T-cell (primary cell): ENCODE measurements around the gene ALB. TPM values are rescaled to one million over a fixed set of nuclear protein-coding genes. Genes with fewer than 3 reads are reported as not detected.

ENCODE experiments used
- ATAC-seq, 4 experiments: fragments of 200-7000 bp in 3 of 4; fragments of 150-1000 bp in 1 of 4; cut with Tn5 transposase; replicated peaks in 1 of 4; 1 replicate in 3 of 4; 2 replicates in 1 of 4; pipeline ENCODE4 v1.10.0; 2021; ENCODE audit warnings: moderate library complexity in 3 of 4, mild to moderate bottlenecking in 2 of 4, moderate number of reproducible peaks in 1 of 4
- CTCF ChIA-PET, 2 donors: fragments of 300-600 bp; sonication (Branson Sonifier 250); formaldehyde crosslinking; loops; one replicate each; lab custom pipeline; 2022; ENCODE audit warnings: antibody characterized with exemption in 2 of 2; lab: Charles Lee
- POLR2A ChIA-PET, 2 donors: fragments of 300-600 bp; sonication (Branson Sonifier 250); formaldehyde crosslinking; loops; one replicate each; lab custom pipeline; 2022; ENCODE audit warnings: antibody characterized with exemption in 2 of 2; lab: Charles Lee
- DNase-seq, 35 experiments: peaks; one replicate each; pipeline versions ENCODE4 v3.0.0 to v3.0.0-alpha.2; 2013 to 2023
- H3K27ac ChIP-seq: one replicate; pipeline ENCODE4 v1.5.1; 2013; ENCODE audit warnings: low read length
- H3K27me3 ChIP-seq, 2 experiments: replicated peaks in 1 of 2; 1 replicate in 1 of 2; 2 replicates in 1 of 2; pipeline versions ENCODE4 v1.6.1 to v1.7.0; 2013; ENCODE audit warnings: low read length in 1 of 2, mixed read lengths in 1 of 2; ENCODE audit not compliant: control insufficient read depth in 2 of 2, insufficient read depth in 2 of 2; ENCODE audit errors: extremely low read depth in 1 of 2
- H3K36me3 ChIP-seq, 2 donors: 1 replicate in 1 of 2; 2 replicates in 1 of 2; pipeline versions ENCODE4 v1.6.1 to v1.7.0; 2013; ENCODE audit warnings: low read length in 1 of 2; ENCODE audit not compliant: control insufficient read depth in 2 of 2, insufficient read depth in 1 of 2; ENCODE audit errors: extremely low read depth in 1 of 2
- H3K4me1 ChIP-seq, 2 experiments: 1 replicate in 1 of 2; 2 replicates in 1 of 2; pipeline versions ENCODE4 v1.6.1 to v1.7.0; 2013; ENCODE audit warnings: low read length in 2 of 2, mixed read lengths in 1 of 2; ENCODE audit not compliant: insufficient read depth in 2 of 2, control insufficient read depth in 1 of 2; ENCODE audit errors: extremely low read depth in 1 of 2
- H3K4me3 ChIP-seq, 2 donors: 1 replicate in 1 of 2; 2 replicates in 1 of 2; pipeline versions ENCODE4 v1.5.1 to v1.7.0; 2013; ENCODE audit warnings: mild to moderate bottlenecking in 2 of 2, low read length in 1 of 2, moderate library complexity in 1 of 2; ENCODE audit not compliant: control insufficient read depth in 1 of 2; ENCODE audit errors: extremely low read depth in 1 of 2
- H3K9me3 ChIP-seq: 2 replicates; pipeline ENCODE4 v1.7.0; 2013
- H3K27ac Mint-ChIP-seq, 2 donors: one replicate each; pipeline ENCODE4 v1.8.0; 2020 to 2021; ENCODE audit warnings: mild to moderate bottlenecking in 2 of 2, mixed read lengths in 2 of 2
- H3K27me3 Mint-ChIP-seq, 2 donors: one replicate each; pipeline ENCODE4 v1.8.0; 2021 to 2022; ENCODE audit warnings: mixed read lengths in 2 of 2
- H3K36me3 Mint-ChIP-seq: one replicate; pipeline ENCODE4 v1.8.0; 2021; ENCODE audit warnings: mixed read lengths
- H3K4me1 Mint-ChIP-seq, 3 donors: one replicate each; pipeline ENCODE4 v1.8.0; 2020 to 2022; ENCODE audit warnings: mixed read lengths in 3 of 3, mild to moderate bottlenecking in 1 of 3
- H3K4me3 Mint-ChIP-seq, 3 donors: one replicate each; pipeline ENCODE4 v1.8.0; 2020 to 2022; ENCODE audit warnings: mild to moderate bottlenecking in 3 of 3, mixed read lengths in 3 of 3, moderate library complexity in 3 of 3
- H3K9me3 Mint-ChIP-seq, 3 donors: one replicate each; pipeline ENCODE4 v1.8.0; 2020 to 2022; ENCODE audit warnings: mixed read lengths in 3 of 3
- WGBS: methylation state at CpG from one replicate; pipeline ENCODE4 v1.1.5; 2013; ENCODE audit warnings: missing lambda C conversion rate; ENCODE audit not compliant: insufficient coverage; 5-methylcytosine and 5-hydroxymethylcytosine counted together
- total RNA-seq, 35 experiments: library from RNA in 6 of 35; stranded (reverse) in 6 of 35; fragments of 120-200 nt in 1 of 35; gene quantifications; one replicate each; pipeline versions ENCODE4 v1.2.1 to v1.2.4 and lab custom pipeline; 2013 to 2026

ALB gene
- total RNA-seq, 5 donors from 2014 or later (not counting 1 experiment from before 2014, with no cell fraction given): 30.4 to 58.6 (median 33.6) TPM; not detected in 2

GRCh38 chr4:73391774-73392173, 12.3 kb upstream of the ALB start:
- POLR2A ChIA-PET: no interaction called here

GRCh38 chr4:73392936-73393335, 11.2 kb upstream of the ALB start:
- no peaks in the 10 kb centered on the region for H3K36me3 ChIP-seq
- no peak overlapping the region for H3K27ac ChIP-seq
- WGBS: no CpG with 5 or more reads among the region's 2 CpGs
- H3K4me3 ChIP-seq: no peak overlapping the region
- Mint-ChIP-seq H3K9me3 (no peaks in the 10 kb centered on the region), H3K27me3 (peaks cover 8% of the 10 kb centered on the region in 2 donors), H3K4me1 (no peaks in the 10 kb centered on the region), H3K4me3 (no peak overlapping the region), H3K36me3 (no peaks in the 10 kb centered on the region), H3K27ac (no peak overlapping the region)
- H3K4me1 ChIP-seq: no peaks in the 10 kb centered on the region
- ATAC-seq (no peak), DNase-seq (no peak)
- CTCF ChIA-PET: no interaction called here
- no peaks in the 10 kb centered on the region for H3K27me3 ChIP-seq
- H3K9me3 ChIP-seq: no peaks in the 10 kb centered on the region
- POLR2A ChIA-PET: no interaction called here

More at GRCh38 chr4:73391774-73392173, 12.3 kb upstream of the ALB start:
- no peak overlapping the region for H3K27ac ChIP-seq
- no peaks in the 10 kb centered on the region for H3K36me3 Mint-ChIP-seq
- CTCF ChIA-PET: no interaction called here
- no peak overlapping the region for H3K4me3 ChIP-seq
- H3K9me3 Mint-ChIP-seq: no peaks in the 10 kb centered on the region
- H3K4me1 ChIP-seq: no peaks in the 10 kb centered on the region
- H3K27me3 Mint-ChIP-seq: peaks cover 4 to 5% of the 10 kb centered on the region in 2 donors
- H3K27me3 ChIP-seq: no peaks in the 10 kb centered on the region
- H3K36me3 ChIP-seq: no peaks in the 10 kb centered on the region
- no peaks in the 10 kb centered on the region for H3K4me1 Mint-ChIP-seq
- H3K27ac Mint-ChIP-seq: no peak overlapping the region
- no peak overlapping the region for H3K4me3 Mint-ChIP-seq
- no peak for DNase-seq
- no peaks in the 10 kb centered on the region for H3K9me3 ChIP-seq
- ATAC-seq: no peak

- Histone ChIP-seq H3K4me3 (no peak overlapping the region), H3K27me3 (no peaks in the 10 kb centered on the region), H3K9me3 (no peaks in the 10 kb centered on the region), H3K36me3 (no peaks in the 10 kb centered on the region), H3K27ac (no peak overlapping the region), H3K4me1 (no peaks in the 10 kb centered on the region)
- no CpG with 5 or more reads among the region's 1 CpG for WGBS
- Mint-ChIP-seq H3K36me3 (no peaks in the 10 kb centered on the region), H3K4me3 (no peak overlapping the region), H3K27me3 (peaks cover 8 to 9% of the 10 kb centered on the region in 2 donors), H3K27ac (no peak overlapping the region), H3K4me1 (no peaks in the 10 kb centered on the region), H3K9me3 (no peaks in the 10 kb centered on the region)
- POLR2A ChIA-PET: no interaction called here
- CTCF ChIA-PET: no interaction called here
- ATAC-seq: no peak
- no peak for DNase-seq
Measured at GRCh38 chr4:73396304-73396703, 7.8 kb upstream of the ALB start.

GRCh38 chr4:73396993-73397972, 6.8 kb upstream of the ALB start:
- Mint-ChIP-seq H3K36me3 (no peaks in the 10 kb centered on the region), H3K9me3 (no peaks in the 10 kb centered on the region), H3K4me1 (no peaks in the 10 kb centered on the region), H3K4me3 (no peak overlapping the region), H3K27ac (no peak overlapping the region), H3K27me3 (peaks cover 7 to 9% of the 10 kb centered on the region in 2 donors)
- no peak for DNase-seq
- Histone ChIP-seq H3K4me1 (no peaks in the 10 kb centered on the region), H3K9me3 (no peaks in the 10 kb centered on the region), H3K27me3 (no peaks in the 10 kb centered on the region), H3K4me3 (no peak overlapping the region), H3K36me3 (no peaks in the 10 kb centered on the region), H3K27ac (no peak overlapping the region)
- WGBS: 92% methylated on average over 2 of the region's 5 CpGs
- CTCF ChIA-PET: no interaction called here
- POLR2A ChIA-PET: no interaction called here
- ATAC-seq: no peak

GRCh38 chr4:73401412-73401811, 2.7 kb upstream of the ALB start:
- Histone ChIP-seq H3K4me3 (no peak overlapping the region), H3K27ac (no peak overlapping the region), H3K36me3 (no peaks in the 10 kb centered on the region), H3K9me3 (no peaks in the 10 kb centered on the region), H3K27me3 (no peaks in the 10 kb centered on the region), H3K4me1 (no peaks in the 10 kb centered on the region)
- no CpG with 5 or more reads among the region's 2 CpGs for WGBS
- Mint-ChIP-seq H3K27ac (no peak overlapping the region), H3K4me1 (no peaks in the 10 kb centered on the region), H3K4me3 (no peak overlapping the region), H3K9me3 (no peaks in the 10 kb centered on the region), H3K27me3 (peaks cover 5 to 7% of the 10 kb centered on the region in 2 donors), H3K36me3 (no peaks in the 10 kb centered on the region)
- ChIA-PET POLR2A (no interaction called here), CTCF (no interaction called here)
- ATAC-seq (no peak), DNase-seq (no peak)

GRCh38 chr4:73404457-73404856, 370 bp downstream of the ALB start:
- no peaks in the 10 kb centered on the region for H3K9me3 Mint-ChIP-seq
- POLR2A ChIA-PET: no interaction called here
- WGBS: no CpG with 5 or more reads among the region's 1 CpG

More at GRCh38 chr4:73404457-73404856, 370 bp downstream of the ALB start:
- Histone ChIP-seq H3K4me1 (no peaks in the 10 kb centered on the region), H3K4me3 (no peak overlapping the region), H3K36me3 (no peaks in the 10 kb centered on the region), H3K9me3 (no peaks in the 10 kb centered on the region), H3K27ac (no peak overlapping the region), H3K27me3 (no peaks in the 10 kb centered on the region)
- DNase-seq (no peak), ATAC-seq (no peak)
- no peak overlapping the region for H3K4me3 Mint-ChIP-seq
- H3K36me3 Mint-ChIP-seq: no peaks in the 10 kb centered on the region
- no peak overlapping the region for H3K27ac Mint-ChIP-seq
- H3K27me3 Mint-ChIP-seq: no peaks in the 10 kb centered on the region
- H3K4me1 Mint-ChIP-seq: no peaks in the 10 kb centered on the region
- CTCF ChIA-PET: no interaction called here
